HepG2 (cell line): ENCODE data around the gene MRPL39. TPM values are rescaled to one million over a fixed set of nuclear protein-coding genes. Genes with fewer than 3 reads are reported as not detected.

Experiments
- ASH2L ChIP-seq: fragments of 300-600, 200-600 bp; sonication (generic); IDR thresholded peaks from 2 replicates; pipeline ENCODE4 v1.7.0; 2017; ENCODE audit warnings: low read depth, mild to moderate bottlenecking, moderate library complexity, mixed read lengths, low read length; ENCODE audit not compliant: insufficient read length
- ATRX ChIP-seq: sonication (generic); formaldehyde crosslinking; IDR thresholded peaks from 2 replicates; pipeline ENCODE4 v1.4.0; 2020; ENCODE audit warnings: missing genetic modification reagents, borderline replicate concordance
- CENPT ChIP-seq: sonication (generic); formaldehyde crosslinking; IDR thresholded peaks from 2 replicates; pipeline ENCODE4 v1.8.0; 2022; ENCODE audit warnings: low read depth, mild to moderate bottlenecking, moderate library complexity, missing genetic modification reagents
- CENPX ChIP-seq: sonication (generic); formaldehyde crosslinking; IDR thresholded peaks from 2 replicates; pipeline ENCODE4 v1.9.0; 2021; ENCODE audit warnings: mild to moderate bottlenecking, missing genetic modification reagents, moderate library complexity
- DMTF1 ChIP-seq: sonication (generic); formaldehyde crosslinking; IDR thresholded peaks from 2 replicates; pipeline ENCODE4 v1.4.0; 2020; ENCODE audit warnings: mild to moderate bottlenecking, missing genetic modification reagents
- HNRNPLL ChIP-seq: fragments of 200-400 bp; formaldehyde crosslinking; IDR thresholded peaks from 2 replicates; pipeline ENCODE4 v1.6.1; 2017; ENCODE audit warnings: mild to moderate bottlenecking, low read depth, low read length; ENCODE audit not compliant: poor library complexity, severe bottlenecking
- HOXA5 ChIP-seq: sonication (generic); formaldehyde crosslinking; IDR thresholded peaks from 2 replicates; pipeline ENCODE4 v1.4.0; 2020; ENCODE audit warnings: missing genetic modification reagents
- IRF1 ChIP-seq: sonication (generic); formaldehyde crosslinking; IDR thresholded peaks from 2 replicates; pipeline ENCODE4 v1.4.0; 2020; ENCODE audit warnings: low read depth, mild to moderate bottlenecking, missing genetic modification reagents
- JARID2 ChIP-seq: sonication (generic); formaldehyde crosslinking; IDR thresholded peaks from 2 replicates; pipeline ENCODE4 v1.8.1; 2023; ENCODE audit warnings: missing genetic modification reagents, inconsistent platforms; ENCODE audit not compliant: insufficient replicate concordance
- KLF6 ChIP-seq: IDR thresholded peaks from 2 replicates; pipeline ENCODE4 v1.8.0; 2016; ENCODE audit warnings: missing biosample characterization, missing genetic modification reagents
- MIER2 ChIP-seq: IDR thresholded peaks from 2 replicates; pipeline ENCODE4 v1.6.1; 2016; ENCODE audit warnings: missing biosample characterization, missing genetic modification reagents
- MXD1 ChIP-seq: sonication (generic); formaldehyde crosslinking; IDR thresholded peaks from 2 replicates; pipeline ENCODE4 v1.4.0; 2020; ENCODE audit warnings: mild to moderate bottlenecking, missing genetic modification reagents
- POLR2A ChIP-seq, 2 experiments: IDR thresholded peaks; 2 replicates each; pipeline ENCODE4 v1.6.1; 2011; ENCODE audit warnings: low read depth in 2 of 2, low read length in 2 of 2, mild to moderate bottlenecking in 1 of 2, moderate library complexity in 1 of 2; ENCODE audit not compliant: insufficient read depth in 1 of 2
- SALL2 ChIP-seq: sonication (generic); formaldehyde crosslinking; IDR thresholded peaks from 2 replicates; pipeline ENCODE4 v1.8.1; 2023; ENCODE audit warnings: mild to moderate bottlenecking, missing genetic modification reagents, inconsistent platforms
- SOX6 ChIP-seq, 2 experiments: fragments of 450-650 bp in 1 of 2; sonication (generic) in 1 of 2; formaldehyde crosslinking in 1 of 2; IDR thresholded peaks; 2 replicates each; pipeline versions ENCODE4 v1.4.0 to v1.6.1; 2017 to 2020; ENCODE audit warnings: antibody characterized with exemption in 1 of 2, mild to moderate bottlenecking in 1 of 2, missing genetic modification reagents in 1 of 2
- STAG1 ChIP-seq: sonication (generic); formaldehyde crosslinking; IDR thresholded peaks from 2 replicates; pipeline ENCODE4 v1.4.0; 2020; ENCODE audit warnings: missing genetic modification reagents
- THAP8 ChIP-seq: sonication (generic); formaldehyde crosslinking; IDR thresholded peaks from 2 replicates; pipeline ENCODE4 v1.5.1; 2020; ENCODE audit warnings: missing genetic modification reagents, mild to moderate bottlenecking, borderline replicate concordance
- YY1 ChIP-seq: IDR thresholded peaks from 2 replicates; pipeline ENCODE4 v1.6.1; 2011; ENCODE audit warnings: low read length, low read depth, moderate library complexity, mild to moderate bottlenecking; ENCODE audit not compliant: insufficient read depth, insufficient replicate concordance
- ZBTB44 ChIP-seq: sonication (generic); formaldehyde crosslinking; IDR thresholded peaks from 2 replicates; pipeline ENCODE4 v1.4.0; 2020; ENCODE audit warnings: missing genetic modification reagents
- ZFP41 ChIP-seq: sonication (generic); formaldehyde crosslinking; IDR thresholded peaks from 2 replicates; pipeline ENCODE4 v1.4.0; 2020; ENCODE audit warnings: mild to moderate bottlenecking, missing genetic modification reagents, borderline replicate concordance
- ZNF225 ChIP-seq: sonication (generic); formaldehyde crosslinking; IDR thresholded peaks from 2 replicates; pipeline ENCODE4 v1.4.0; 2020; ENCODE audit warnings: mild to moderate bottlenecking, missing genetic modification reagents
- ZNF607 ChIP-seq: sonication (generic); formaldehyde crosslinking; IDR thresholded peaks from 2 replicates; pipeline ENCODE4 v1.5.1; 2020; ENCODE audit warnings: missing genetic modification reagents, mild to moderate bottlenecking, borderline replicate concordance
- polyA plus RNA-seq, 8 experiments: library from polyadenylated mRNA; depleted of rRNA in 3 of 8; stranded (reverse) in 7 of 8; unstranded in 1 of 8; fragments of >200 nt; fragmentation: Illumina TruSeq in 4 of 8; extraction: Trizol in 4 of 8; gene quantifications; 2 replicates each; pipeline versions ENCODE4 v1.2.1 to v1.2.3, GENCODE V29; 2011 to 2016; ENCODE audit warnings: low read depth in 4 of 8, missing spikeins in 1 of 8, mixed read lengths in 1 of 8; ENCODE audit not compliant: insufficient read depth in 1 of 8
- total RNA-seq, 5 experiments: library from RNA; depleted of rRNA; stranded (reverse); fragments of >200 nt; fragmentation: Illumina TruSeq; extraction: Trizol; gene quantifications; 2 replicates each; pipeline ENCODE4 v1.2.3, GENCODE V29; 2016; ENCODE audit warnings: low read depth in 1 of 5

The MRPL39 gene
- total and polyA plus RNA-seq, 2 of the 13 experiments (the other 11 are each of a cell fraction or from before 2014, with no cell fraction given) = 29.1 to 91.2 TPM

- TF ChIP-seq MXD1 (CRISPR knock-in tag) (peak; percentile 80; the same call in 1 of the 2 replicates), CENPT (CRISPR knock-in tag) (0 out of 2 replicates have a peak, but pooled peaks have one; percentile 59), ASH2L (peak; percentile 96), THAP8 (no peak), SOX6 (IDR thresholded peaks at IDR 0.05) (no peak), SOX6 (CRISPR knock-in tag; IDR thresholded peaks at IDR 0.05) (peak; percentile 76), JARID2 (CRISPR knock-in tag) (no peak), DMTF1 (CRISPR knock-in tag) (no peak), POLR2A (IDR thresholded peaks at IDR 0.05; ENCODE audit: insufficient read depth in 1 of 2, low read depth in 2 of 2, low read length in 2 of 2) (peak; percentile 88 to 95), HNRNPLL (peak; percentile 82), ZFP41 (CRISPR knock-in tag) (peak; percentile 83; the same call in 1 of the 2 replicates), ZNF225 (CRISPR knock-in tag) (peak; percentile 96), SALL2 (CRISPR knock-in tag) (peak; percentile 94), STAG1 (CRISPR knock-in tag) (peak; percentile 52), ZNF607 (peak; percentile 68; the same call in 1 of the 2 replicates), ATRX (CRISPR knock-in tag) (no peak), IRF1 (CRISPR knock-in tag) (no peak), YY1 (peak; percentile 91), CENPX (CRISPR knock-in tag) (no peak), ZBTB44 (peak; percentile 65; the same call in 1 of the 2 replicates), KLF6 (CRISPR knock-in tag) (peak; percentile 77), HOXA5 (CRISPR knock-in tag) (0 out of 2 replicates have a peak, but pooled peaks have one; percentile 80), MIER2 (CRISPR knock-in tag) (peak; percentile 77)
Measured at GRCh38 chr21:25607151-25608043, at the start of gene MRPL39 (continued).
